Measurements from ENCODE around the gene DNAAF5. TPM values are rescaled to one million over a fixed set of nuclear protein-coding genes. Genes with fewer than 3 reads are reported as not detected.

DNAAF5 gene
- total and polyA plus RNA-seq, 2 of the 4 experiments (the other 2 are of a cell fraction): 12.4 to 32.6 TPM

- Histone ChIP-seq H3K56ac (ENCODE audit: extremely low read depth, insufficient read depth, low read length) (no peak overlapping the region), H3K9me3 (ENCODE audit: control insufficient read depth, insufficient read depth, low read length) (peaks cover 5% of the 10 kb centered on the region), H3K4me1 (ENCODE audit: control insufficient read depth, insufficient read depth, low read length) (peaks cover 4% of the 10 kb centered on the region; the same call in 1 of the 2 replicates), H3K27me3 (ENCODE audit: control insufficient read depth, insufficient read depth, low read length) (no peaks in the 10 kb centered on the region), H3K14ac (replicated peaks; ENCODE audit: low read depth, low read length) (no peak overlapping the region), H2BK120ac (ENCODE audit: low read depth, low read length) (no peak overlapping the region), H2AFZ (replicated peaks; ENCODE audit: low read length, poor library complexity) (no peak overlapping the region), H4K20me1 (ENCODE audit: insufficient read depth, low read length) (no peaks in the 10 kb centered on the region), H3K36me3 (ENCODE audit: control insufficient read depth, insufficient read depth, low read length) (no peaks in the 10 kb centered on the region), H2BK5ac (ENCODE audit: low read depth, low read length, poor library complexity, severe bottlenecking) (no peak overlapping the region), H3K4me3 (ENCODE audit: insufficient read depth, low read depth, low read length) (no peak overlapping the region), H3K4me2 (ENCODE audit: low read depth, low read length) (no peak overlapping the region), H3K23ac (ENCODE audit: low read depth, low read length) (no peak overlapping the region), H2AK9ac (replicated peaks; ENCODE audit: low read depth, low read length, poor library complexity) (peak overlapping the region; percentile 61), H3K79me1 (ENCODE audit: low read depth in 1 of 2, low read length in 2 of 2) (no peaks in the 10 kb centered on the region), H3K9ac (ENCODE audit: low read depth, low read length) (no peak overlapping the region), H2AK5ac (ENCODE audit: low read depth, low read length) (peak overlapping the region; percentile 33; the same call in 1 of the 2 replicates), H3K9me1 (ENCODE audit: insufficient read depth, low read length) (0 out of 2 replicates have a peak, but pooled peaks cover 2% of the 10 kb centered on the region), H2BK20ac (ENCODE audit: low read depth, low read length) (no peak overlapping the region), H4K5ac (ENCODE audit: low read depth, low read length) (no peak overlapping the region), H3K18ac (ENCODE audit: low read depth, low read length) (no peak overlapping the region), H4K91ac (ENCODE audit: insufficient read depth, low read depth, low read length) (no peak overlapping the region), H4K8ac (ENCODE audit: low read depth in 2 of 2, low read length in 2 of 2) (no peak overlapping the region), H2BK15ac (ENCODE audit: low read depth, low read length) (no peak overlapping the region), H3K27ac (ENCODE audit: insufficient read depth, low read length) (no peak overlapping the region), H3K4ac (ENCODE audit: low read depth, low read length) (no peak overlapping the region)
- dilution Hi-C loops (cut with HindIII; ENCODE audit: low sequenced_read_pairs, unreplicated experiment): no loop called here
- BruUV-seq (replicated peaks): no TSS peak
- DNase-seq (no peak), ATAC-seq (ENCODE audit: low read depth) (no peak)
- TF ChIP-seq BHLHE40 (IDR thresholded peaks at IDR 0.05; ENCODE audit: low read depth, low read length) (no peak), RCOR1 (IDR thresholded peaks at IDR 0.05; ENCODE audit: insufficient replicate concordance, low read length) (no peak), ELK1 (IDR thresholded peaks at IDR 0.05; ENCODE audit: borderline replicate concordance, low read depth, low read length) (no peak), USF2 (IDR thresholded peaks at IDR 0.05; ENCODE audit: low read depth, low read length) (no peak), CEBPB (IDR thresholded peaks at IDR 0.05; ENCODE audit: low read depth, low read length) (no peak), NFE2L2 (IDR thresholded peaks at IDR 0.05; ENCODE audit: low read depth, low read length) (no peak), RAD21 (IDR thresholded peaks at IDR 0.05; ENCODE audit: low read length) (no peak), CTCF (conservative IDR thresholded peaks at IDR 0.05; ENCODE audit: low read depth, low read length) (no peak), CHD1 (IDR thresholded peaks at IDR 0.05; ENCODE audit: low read depth, low read length) (no peak), POLR2A (IDR thresholded peaks at IDR 0.05; ENCODE audit: low read depth, low read length) (no peak), RFX5 (IDR thresholded peaks at IDR 0.05; ENCODE audit: low read depth, low read length) (no peak), MAFK (IDR thresholded peaks at IDR 0.05; ENCODE audit: low read depth, low read length) (no peak), FOS (IDR thresholded peaks at IDR 0.05; ENCODE audit: low read depth, low read length) (no peak), MAZ (IDR thresholded peaks at IDR 0.05; ENCODE audit: borderline replicate concordance, low read depth, low read length) (no peak), MXI1 (IDR thresholded peaks at IDR 0.05; ENCODE audit: borderline replicate concordance, low read depth, low read length) (no peak), SMC3 (IDR thresholded peaks at IDR 0.05; ENCODE audit: low read depth, low read length) (no peak)
- intact Hi-C loops (cut with micrococcal nuclease): no loop called here
- in situ Hi-C loops (cut with MboI; ENCODE audit: low sequenced_read_pairs): no loop called here
- ChIA-PET CTCF (no interaction called here), POLR2A (ENCODE audit: unreplicated experiment) (no interaction called here)
- WGBS, 2 experiments (ENCODE audit: extremely low coverage in 2 of 2, insufficient read length in 1 of 2): 89% methylated on average over 17 of the region's 22 CpGs; no CpG with 5 or more reads in 1 of the 2 experiments
Measured at GRCh38 chr7:693280-693679, 33.2 kb upstream of the DNAAF5 start.
